Cerebellar nuclear complex (tissue), 1 donor: ENCODE data around the gene CACNA1G.

ENCODE experiments used
- DNase-seq, 2 experiments: peaks; one replicate each; lab custom pipeline; 2025; lab: John Stamatoyannopoulos, UW

The CACNA1G gene

GRCh38 chr17:50568659-50569058 lies 8.1 kb downstream of the CACNA1G start:
- no peak for DNase-seq

DNA sequence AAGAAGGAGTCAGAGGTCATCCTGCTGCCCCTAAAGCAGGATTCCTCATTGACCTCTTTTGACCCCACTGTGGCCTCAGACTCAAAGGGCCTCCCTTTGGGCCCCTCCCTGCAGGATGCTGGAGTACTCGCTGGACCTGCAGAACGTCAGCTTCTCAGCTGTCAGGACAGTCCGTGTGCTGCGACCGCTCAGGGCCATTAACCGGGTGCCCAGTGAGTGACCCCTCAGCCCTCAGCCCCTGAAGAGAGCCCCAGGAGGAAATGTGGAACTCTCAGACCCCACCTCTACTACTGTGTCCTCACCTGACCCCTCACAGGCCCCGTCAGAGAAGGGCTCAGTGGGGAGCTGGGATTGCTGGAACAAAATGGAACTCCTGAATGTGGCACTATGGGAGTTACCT lies 9.1 kb downstream of the CACNA1G start:
- no peak for DNase-seq

DNA sequence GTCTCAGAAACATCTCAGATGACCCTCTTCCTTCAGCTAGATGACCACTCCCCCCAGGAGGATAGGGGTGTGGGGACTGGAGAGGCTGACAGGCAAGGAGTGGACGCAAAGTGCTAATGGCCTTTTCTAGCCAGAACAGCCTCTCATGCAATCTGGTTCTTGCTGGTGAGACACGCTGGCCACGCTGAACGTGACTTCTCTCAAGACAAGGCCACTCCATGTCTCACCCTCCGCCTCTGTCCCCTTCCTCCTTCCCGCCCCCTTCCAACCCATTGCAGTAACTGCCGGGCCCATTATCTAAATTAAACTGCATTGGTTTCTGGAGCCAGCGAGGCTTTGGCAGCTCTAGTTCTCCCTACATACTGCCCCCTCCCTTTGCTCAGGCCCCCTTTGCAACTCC lies 9.5 kb downstream of the CACNA1G start:
- DNase-seq = no peak

DNA sequence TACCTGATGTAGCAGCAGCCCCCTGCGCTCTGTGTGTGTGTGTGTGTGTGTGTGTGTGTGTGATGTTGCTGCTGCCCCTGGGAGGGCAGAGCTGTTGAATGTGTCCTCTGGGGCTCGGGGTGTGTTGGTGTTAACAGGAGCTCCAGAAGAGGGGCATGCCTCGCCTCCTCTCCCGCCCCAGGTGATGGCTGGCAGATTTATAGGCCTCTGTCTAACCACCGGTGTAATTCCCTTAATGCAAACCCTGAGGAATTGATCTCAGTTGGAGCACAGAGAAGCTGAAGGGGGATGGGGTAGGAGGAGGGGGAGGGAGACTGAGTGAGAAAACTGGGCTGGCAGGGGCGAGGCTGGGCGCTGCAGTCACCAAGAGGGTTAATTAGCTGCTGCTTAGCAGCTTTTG lies 10.0 kb downstream of the CACNA1G start:
- no peak for DNase-seq

- DNase-seq = no peak
Observed at GRCh38 chr17:50571681-50572080, 11.2 kb downstream of the CACNA1G start.

GRCh38 chr17:50572541-50572940 lies 12.0 kb downstream of the CACNA1G start:
- no peak for DNase-seq

- DNase-seq = no peak
Observed at GRCh38 chr17:50573866-50574611, 13.5 kb downstream of the CACNA1G start.

DNA sequence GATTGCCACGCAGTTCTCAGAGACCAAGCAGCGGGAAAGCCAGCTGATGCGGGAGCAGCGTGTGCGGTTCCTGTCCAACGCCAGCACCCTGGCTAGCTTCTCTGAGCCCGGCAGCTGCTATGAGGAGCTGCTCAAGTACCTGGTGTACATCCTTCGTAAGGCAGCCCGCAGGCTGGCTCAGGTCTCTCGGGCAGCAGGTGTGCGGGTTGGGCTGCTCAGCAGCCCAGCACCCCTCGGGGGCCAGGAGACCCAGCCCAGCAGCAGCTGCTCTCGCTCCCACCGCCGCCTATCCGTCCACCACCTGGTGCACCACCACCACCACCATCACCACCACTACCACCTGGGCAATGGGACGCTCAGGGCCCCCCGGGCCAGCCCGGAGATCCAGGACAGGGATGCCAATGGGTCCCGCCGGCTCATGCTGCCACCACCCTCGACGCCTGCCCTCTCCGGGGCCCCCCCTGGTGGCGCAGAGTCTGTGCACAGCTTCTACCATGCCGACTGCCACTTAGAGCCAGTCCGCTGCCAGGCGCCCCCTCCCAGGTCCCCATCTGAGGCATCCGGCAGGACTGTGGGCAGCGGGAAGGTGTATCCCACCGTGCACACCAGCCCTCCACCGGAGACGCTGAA lies 15.2 kb downstream of the CACNA1G start:
- DNase-seq = no peak

- no peak for DNase-seq
Observed at GRCh38 chr17:50576864-50577263, 16.3 kb downstream of the CACNA1G start.

GRCh38 chr17:50577451-50577954 lies 17.0 kb downstream of the CACNA1G start:
- DNase-seq = no peak

- DNase-seq = no peak
Observed at GRCh38 chr17:50578173-50578572, 17.7 kb downstream of the CACNA1G start.

DNA sequence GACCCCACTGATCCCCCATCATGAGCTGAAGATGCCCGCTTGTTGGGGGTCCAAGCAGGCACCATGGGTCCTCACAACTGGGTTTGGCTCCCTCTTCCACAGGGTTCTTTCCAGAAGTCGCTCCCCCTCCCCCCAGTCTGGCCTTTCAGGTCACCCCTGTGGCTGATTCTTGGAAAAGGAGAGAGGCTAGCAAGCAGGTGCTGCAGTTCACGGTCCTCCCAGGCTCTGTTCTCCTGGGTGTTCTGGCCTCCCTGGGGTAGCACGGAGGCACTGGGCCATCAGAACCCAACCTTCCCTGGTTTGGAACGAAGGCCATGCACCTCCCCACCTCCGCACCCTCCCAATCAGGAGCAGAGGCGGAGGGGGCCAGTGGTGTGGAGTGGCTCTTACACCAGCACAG lies 18.9 kb downstream of the CACNA1G start:
- no peak for DNase-seq

DNA sequence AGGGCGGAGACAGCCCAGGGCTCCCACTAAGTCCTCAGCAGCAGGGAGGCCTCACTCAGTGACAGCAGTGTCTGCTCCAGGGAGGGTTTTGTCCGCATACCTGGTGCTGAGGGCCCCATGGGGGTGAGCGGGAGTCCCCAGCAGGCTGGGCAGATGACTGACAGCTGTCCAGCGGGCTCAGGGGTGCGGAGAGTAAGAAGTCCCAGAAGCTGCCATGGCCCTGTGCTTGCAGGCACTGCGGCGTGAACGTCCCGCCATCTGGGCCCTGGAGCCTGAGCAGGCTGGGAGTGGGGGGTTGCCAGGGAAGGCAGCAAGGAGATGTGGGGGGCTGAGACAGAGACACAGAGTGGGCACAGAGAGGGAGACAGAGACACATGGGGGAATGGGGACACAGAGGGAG lies 20.1 kb downstream of the CACNA1G start:
- DNase-seq = no peak

DNA sequence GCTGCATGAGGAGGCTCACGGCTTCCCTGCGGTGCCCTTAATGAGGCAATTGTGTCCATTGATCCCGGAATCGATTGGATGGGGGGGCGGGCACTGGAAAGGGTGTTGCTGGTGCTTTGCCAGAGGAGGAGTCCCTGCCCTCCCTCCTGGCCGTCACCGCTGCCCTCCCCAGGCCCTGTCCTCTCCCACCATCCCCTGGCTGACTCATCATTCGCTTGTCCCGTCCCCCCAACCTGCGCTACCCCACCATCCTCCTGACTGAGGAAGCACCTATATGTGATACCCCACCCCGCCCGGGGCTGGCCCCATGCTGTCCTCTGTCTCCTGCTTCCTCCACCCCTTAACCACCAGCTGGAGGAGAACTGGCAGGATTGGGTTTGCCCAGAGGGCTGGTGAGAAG lies 20.8 kb downstream of the CACNA1G start:
- no peak for DNase-seq

GRCh38 chr17:50582741-50583140 lies 22.2 kb downstream of the CACNA1G start:
- no peak for DNase-seq

DNA sequence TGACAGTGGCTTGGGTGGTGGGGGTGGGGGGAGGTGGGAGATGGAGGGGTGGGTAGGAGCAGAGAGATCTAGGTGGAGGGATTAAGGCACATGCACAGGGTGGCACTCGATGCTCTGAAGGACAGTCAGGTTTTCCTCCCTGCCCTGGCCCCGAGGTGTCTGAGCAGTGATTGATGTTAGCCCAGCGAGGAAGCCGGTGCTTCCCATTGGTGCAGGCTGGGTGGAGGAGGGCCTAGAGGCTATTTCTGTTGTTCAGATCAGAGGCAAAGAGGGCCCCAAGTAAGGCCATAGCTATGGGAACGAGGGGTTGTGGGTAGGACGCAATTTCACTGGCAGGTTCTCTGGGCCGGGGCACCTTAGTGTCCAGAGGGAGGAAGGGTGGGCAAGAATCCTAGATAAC lies 23.1 kb downstream of the CACNA1G start:
- no peak for DNase-seq

DNA sequence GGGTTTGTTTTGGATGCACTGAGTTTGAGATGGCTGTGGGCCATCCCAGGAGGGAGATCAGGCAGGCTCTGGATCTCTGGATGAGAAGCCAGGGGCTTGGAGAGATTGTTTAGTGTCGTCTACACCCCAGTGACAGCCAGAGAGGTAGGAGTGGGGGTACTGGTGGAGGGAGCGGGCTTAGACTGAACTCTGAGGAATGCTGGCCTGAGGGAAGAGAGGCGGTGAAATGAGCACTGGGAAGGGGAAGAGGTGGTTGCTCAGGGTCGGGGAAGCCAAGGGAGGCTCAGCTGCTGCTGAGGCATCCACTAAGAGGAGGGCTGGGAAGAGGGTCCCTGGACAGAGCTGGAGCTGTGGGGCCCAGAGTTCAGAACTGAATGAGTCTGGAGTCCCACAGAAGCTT lies 23.6 kb downstream of the CACNA1G start:
- no peak for DNase-seq

DNA sequence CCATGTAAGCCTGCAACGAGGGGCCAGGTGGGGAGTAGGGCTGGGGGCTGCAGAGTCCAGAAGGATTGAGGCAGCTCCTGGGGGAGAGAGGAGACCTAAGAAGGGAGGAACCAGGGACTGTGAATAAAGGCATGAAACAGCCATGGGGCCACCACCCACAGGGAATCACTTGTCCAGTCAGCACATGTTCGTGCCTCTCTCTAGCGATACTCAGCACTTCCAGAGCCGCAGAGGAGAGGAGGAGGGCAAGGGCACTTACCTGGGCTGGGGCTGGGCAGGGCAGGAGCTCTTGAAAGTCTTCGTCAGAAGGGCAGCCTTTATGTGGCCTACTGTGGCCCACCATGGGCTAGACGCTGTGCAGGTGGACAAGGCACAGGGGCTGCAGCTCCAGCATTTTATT lies 24.2 kb downstream of the CACNA1G start:
- no peak for DNase-seq

DNA sequence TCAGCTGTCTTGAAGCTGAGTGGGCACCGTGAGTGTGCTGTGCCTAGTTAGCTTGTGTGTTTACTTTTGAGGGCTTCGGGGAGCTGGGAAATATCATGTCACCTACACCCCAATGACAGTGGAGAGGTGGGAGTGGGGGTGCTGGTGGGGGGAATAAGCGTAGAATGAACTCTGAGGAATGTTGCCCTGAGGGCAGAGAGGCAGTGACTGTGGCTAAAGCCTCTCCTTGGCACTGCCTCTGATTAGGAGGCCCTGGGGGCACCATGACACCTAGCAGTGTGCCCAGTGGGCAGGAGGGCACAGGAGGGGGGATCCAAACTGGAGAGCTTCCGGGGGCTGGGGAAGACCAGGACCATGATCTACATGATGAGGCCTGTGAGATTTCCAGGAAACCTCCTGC lies 24.8 kb downstream of the CACNA1G start:
- DNase-seq = no peak

- DNase-seq = no peak
Observed at GRCh38 chr17:50585891-50586290, 25.4 kb downstream of the CACNA1G start.

DNA sequence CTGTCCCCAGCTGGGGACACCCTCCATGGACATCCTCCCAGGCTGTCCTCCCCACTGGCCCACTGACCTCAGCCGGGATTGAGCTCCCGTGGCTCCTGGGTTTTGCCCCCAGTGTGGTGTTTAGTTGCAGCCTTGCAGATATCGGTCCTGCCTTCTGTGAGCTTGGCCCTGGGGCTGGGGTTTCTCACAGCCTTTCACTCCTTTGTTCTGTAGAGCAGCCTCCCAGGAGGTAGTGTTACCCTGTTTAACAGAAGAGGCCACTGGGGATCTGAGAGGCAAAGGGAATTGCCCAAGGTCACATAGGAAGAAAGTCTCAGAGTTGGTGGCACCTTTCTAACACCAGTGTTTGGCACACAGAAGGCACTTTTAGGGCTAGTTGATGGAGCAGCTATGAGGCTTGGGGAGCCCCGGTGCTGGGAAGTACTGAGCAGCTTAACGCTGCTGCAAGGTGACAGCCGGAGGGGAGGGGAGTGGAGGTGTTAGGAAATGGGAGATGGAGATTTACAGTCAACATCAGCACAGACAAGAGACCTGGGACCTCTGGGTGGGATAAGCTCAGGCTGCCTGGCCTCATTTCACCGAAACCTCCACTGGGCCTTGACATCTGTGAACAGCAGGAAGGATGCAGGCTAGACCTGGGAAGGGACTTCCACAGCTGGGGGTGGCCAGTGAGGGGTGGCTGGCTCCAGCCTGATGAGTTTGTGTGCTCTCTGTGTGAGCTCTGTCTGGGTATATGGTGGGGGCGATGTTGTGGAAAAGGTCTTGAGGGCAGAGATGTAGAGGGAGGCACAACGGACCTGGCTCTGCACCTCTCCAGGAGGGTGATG lies 26.1 kb downstream of the CACNA1G start:
- DNase-seq = no peak

- no peak for DNase-seq
Observed at GRCh38 chr17:50587571-50587970, 27.1 kb downstream of the CACNA1G start.
